Measurements from ENCODE around the gene P2RY8. TPM values are rescaled to one million over a fixed set of nuclear protein-coding genes. Genes with fewer than 3 reads are reported as not detected.

P2RY8 gene
- total and polyA plus RNA-seq, 2 of the 4 experiments (the other 2 are of a cell fraction): not detected

DNA sequence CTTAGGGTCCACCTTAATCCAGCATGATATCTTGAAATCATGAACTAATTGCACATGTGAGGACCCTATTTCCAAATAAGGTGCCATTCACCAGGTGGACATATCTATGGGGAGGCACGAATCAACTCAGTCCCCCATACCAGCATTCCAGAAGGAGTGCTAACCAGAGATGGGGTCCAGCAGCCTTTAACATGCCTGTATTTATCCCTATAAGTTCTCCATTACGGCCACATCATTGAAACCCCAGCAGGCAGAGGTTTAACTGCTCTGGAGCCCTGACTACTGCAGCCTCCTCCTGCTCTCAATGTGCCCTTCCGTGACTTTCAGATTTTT lies 81.1 kb downstream of the P2RY8 start:
- Histone ChIP-seq H3K18ac (ENCODE audit: low read depth, low read length) (no peak overlapping the region), H3K23ac (ENCODE audit: low read depth, low read length) (no peak overlapping the region), H4K8ac (ENCODE audit: low read depth in 2 of 2, low read length in 2 of 2) (no peak overlapping the region), H2AFZ (replicated peaks; ENCODE audit: low read length, poor library complexity) (no peak overlapping the region), H2BK5ac (ENCODE audit: low read depth, low read length, poor library complexity, severe bottlenecking) (no peak overlapping the region), H3K9me3 (ENCODE audit: control insufficient read depth, insufficient read depth, low read length) (no peaks in the 10 kb centered on the region), H3K9me1 (ENCODE audit: insufficient read depth, low read length) (no peaks in the 10 kb centered on the region), H3K27ac (ENCODE audit: insufficient read depth, low read length) (no peak overlapping the region), H4K5ac (ENCODE audit: low read depth, low read length) (no peak overlapping the region), H3K4me2 (ENCODE audit: low read depth, low read length) (no peak overlapping the region), H3K4me3 (ENCODE audit: insufficient read depth, low read depth, low read length) (no peak overlapping the region), H3K36me3 (ENCODE audit: control insufficient read depth, insufficient read depth, low read length) (no peaks in the 10 kb centered on the region), H2BK120ac (ENCODE audit: low read depth, low read length) (no peak overlapping the region), H3K4me1 (ENCODE audit: control insufficient read depth, insufficient read depth, low read length) (no peaks in the 10 kb centered on the region; the same call in 1 of the 2 replicates), H2AK9ac (replicated peaks; ENCODE audit: low read depth, low read length, poor library complexity) (no peak overlapping the region), H4K91ac (ENCODE audit: insufficient read depth, low read depth, low read length) (no peak overlapping the region), H3K4ac (ENCODE audit: low read depth, low read length) (no peak overlapping the region), H3K9ac (ENCODE audit: low read depth, low read length) (no peak overlapping the region), H3K14ac (replicated peaks; ENCODE audit: low read depth, low read length) (no peak overlapping the region), H3K79me1 (ENCODE audit: low read depth in 1 of 2, low read length in 2 of 2) (peaks cover 0 to 8% of the 10 kb centered on the region in 2 experiments; a peak in 1 of 4 replicates), H2AK5ac (ENCODE audit: low read depth, low read length) (no peak overlapping the region), H2BK20ac (ENCODE audit: low read depth, low read length) (no peak overlapping the region), H2BK15ac (ENCODE audit: low read depth, low read length) (no peak overlapping the region), H3K56ac (ENCODE audit: extremely low read depth, insufficient read depth, low read length) (no peak overlapping the region), H3K27me3 (ENCODE audit: control insufficient read depth, insufficient read depth, low read length) (no peaks in the 10 kb centered on the region), H4K20me1 (ENCODE audit: insufficient read depth, low read length) (no peaks in the 10 kb centered on the region)
- dilution Hi-C loops (cut with HindIII; ENCODE audit: low sequenced_read_pairs, unreplicated experiment) (no loop called here), in situ Hi-C loops (cut with MboI; ENCODE audit: low sequenced_read_pairs) (loop anchor here (10.0 to 25.0 kb wide), 3 partner anchors 131 to 1356 kb away; partner anchors contain the start of gene AKAP17A), intact Hi-C loops (cut with micrococcal nuclease) (loop anchor here (10.0 kb wide), 1 partner anchor 1359 kb away; no protein-coding TSS in a partner anchor)
- WGBS, 2 experiments (ENCODE audit: extremely low coverage in 2 of 2, insufficient read length in 1 of 2): no CpG with 5 or more reads among the region's 3 CpGs
- TF ChIP-seq CHD1 (IDR thresholded peaks at IDR 0.05; ENCODE audit: low read depth, low read length) (no peak), MXI1 (IDR thresholded peaks at IDR 0.05; ENCODE audit: borderline replicate concordance, low read depth, low read length) (no peak), BHLHE40 (IDR thresholded peaks at IDR 0.05; ENCODE audit: low read depth, low read length) (no peak), MAFK (IDR thresholded peaks at IDR 0.05; ENCODE audit: low read depth, low read length) (no peak), RCOR1 (IDR thresholded peaks at IDR 0.05; ENCODE audit: insufficient replicate concordance, low read length) (no peak), MAZ (IDR thresholded peaks at IDR 0.05; ENCODE audit: borderline replicate concordance, low read depth, low read length) (no peak), RFX5 (IDR thresholded peaks at IDR 0.05; ENCODE audit: low read depth, low read length) (no peak), POLR2A (IDR thresholded peaks at IDR 0.05; ENCODE audit: low read depth, low read length) (no peak), SMC3 (IDR thresholded peaks at IDR 0.05; ENCODE audit: low read depth, low read length) (no peak)
- TF ChIP-seq, protein P1, sequence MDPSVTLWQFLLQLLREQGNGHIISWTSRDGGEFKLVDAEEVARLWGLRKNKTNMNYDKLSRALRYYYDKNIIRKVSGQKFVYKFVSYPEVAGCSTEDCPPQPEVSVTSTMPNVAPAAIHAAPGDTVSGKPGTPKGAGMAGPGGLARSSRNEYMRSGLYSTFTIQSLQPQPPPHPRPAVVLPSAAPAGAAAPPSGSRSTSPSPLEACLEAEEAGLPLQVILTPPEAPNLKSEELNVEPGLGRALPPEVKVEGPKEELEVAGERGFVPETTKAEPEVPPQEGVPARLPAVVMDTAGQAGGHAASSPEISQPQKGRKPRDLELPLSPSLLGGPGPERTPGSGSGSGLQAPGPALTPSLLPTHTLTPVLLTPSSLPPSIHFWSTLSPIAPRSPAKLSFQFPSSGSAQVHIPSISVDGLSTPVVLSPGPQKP (IDR thresholded peaks at IDR 0.05; ENCODE audit: borderline replicate concordance, low read depth, low read length): no peak
- TF ChIP-seq, protein P2, sequence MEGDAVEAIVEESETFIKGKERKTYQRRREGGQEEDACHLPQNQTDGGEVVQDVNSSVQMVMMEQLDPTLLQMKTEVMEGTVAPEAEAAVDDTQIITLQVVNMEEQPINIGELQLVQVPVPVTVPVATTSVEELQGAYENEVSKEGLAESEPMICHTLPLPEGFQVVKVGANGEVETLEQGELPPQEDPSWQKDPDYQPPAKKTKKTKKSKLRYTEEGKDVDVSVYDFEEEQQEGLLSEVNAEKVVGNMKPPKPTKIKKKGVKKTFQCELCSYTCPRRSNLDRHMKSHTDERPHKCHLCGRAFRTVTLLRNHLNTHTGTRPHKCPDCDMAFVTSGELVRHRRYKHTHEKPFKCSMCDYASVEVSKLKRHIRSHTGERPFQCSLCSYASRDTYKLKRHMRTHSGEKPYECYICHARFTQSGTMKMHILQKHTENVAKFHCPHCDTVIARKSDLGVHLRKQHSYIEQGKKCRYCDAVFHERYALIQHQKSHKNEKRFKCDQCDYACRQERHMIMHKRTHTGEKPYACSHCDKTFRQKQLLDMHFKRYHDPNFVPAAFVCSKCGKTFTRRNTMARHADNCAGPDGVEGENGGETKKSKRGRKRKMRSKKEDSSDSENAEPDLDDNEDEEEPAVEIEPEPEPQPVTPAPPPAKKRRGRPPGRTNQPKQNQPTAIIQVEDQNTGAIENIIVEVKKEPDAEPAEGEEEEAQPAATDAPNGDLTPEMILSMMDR (conservative IDR thresholded peaks at IDR 0.05; ENCODE audit: low read depth, low read length): no peak
- no peak for DNase-seq
- ChIA-PET CTCF (no interaction called here), POLR2A (ENCODE audit: unreplicated experiment) (no interaction called here)
- no TSS peak for BruUV-seq (replicated peaks)
- ATAC-seq (ENCODE audit: low read depth): no peak
